Smooth muscle cell (in vitro differentiated cells): ENCODE data around the gene F7. TPM values are rescaled to one million over a fixed set of nuclear protein-coding genes. Genes with fewer than 3 reads are reported as not detected.

Experiments
- DNase-seq: peaks from one replicate; lab custom pipeline; 2025; ENCODE audit not compliant: unreplicated experiment; lab: John Stamatoyannopoulos, UW
- H2AFZ ChIP-seq: fragments of 200-600 bp; sonication (generic); 2 replicates; pipeline ENCODE4 v1.6.0; 2016; ENCODE audit warnings: antibody characterized with exemption, low read depth, mild to moderate bottlenecking
- H3F3A ChIP-seq: fragments of 200-600 bp; sonication (generic); 2 replicates; pipeline ENCODE4 v1.6.0; 2017; ENCODE audit warnings: antibody characterized with exemption, low read depth
- H3K27ac ChIP-seq: fragments of 200-600 bp; sonication (generic); 2 replicates; pipeline ENCODE4 v1.5.1; 2016; ENCODE audit warnings: low read depth, mild to moderate bottlenecking
- H3K27me3 ChIP-seq: fragments of 200-600 bp; sonication (generic); 2 replicates; pipeline ENCODE4 v1.6.1; 2016; ENCODE audit warnings: low read depth, mild to moderate bottlenecking
- H3K36me3 ChIP-seq: fragments of 200-600 bp; sonication (generic); 2 replicates; pipeline ENCODE4 v1.5.1; 2016; ENCODE audit warnings: low read depth
- H3K4me1 ChIP-seq: fragments of 200-600 bp; sonication (generic); 2 replicates; pipeline ENCODE4 v1.5.1; 2016; ENCODE audit warnings: low read depth
- H3K4me2 ChIP-seq: fragments of 200-600 bp; sonication (generic); 2 replicates; pipeline ENCODE4 v1.6.0; 2016; ENCODE audit warnings: mild to moderate bottlenecking
- H3K4me3 ChIP-seq: fragments of 200-600 bp; sonication (generic); 2 replicates; pipeline ENCODE4 v1.5.1; 2016; ENCODE audit warnings: mild to moderate bottlenecking
- H3K79me2 ChIP-seq: fragments of 200-600 bp; sonication (generic); 2 replicates; pipeline ENCODE4 v1.6.0; 2016; ENCODE audit warnings: low read depth, mild to moderate bottlenecking
- H3K9ac ChIP-seq: fragments of 200-600 bp; sonication (generic); 2 replicates; pipeline ENCODE4 v1.6.0; 2016; ENCODE audit warnings: low read depth
- H3K9me3 ChIP-seq: fragments of 200-600 bp; sonication (generic); replicated peaks from 2 replicates; pipeline ENCODE4 v1.5.1; 2016; ENCODE audit warnings: low read depth
- H4K20me1 ChIP-seq: fragments of 200-600 bp; sonication (generic); 2 replicates; pipeline ENCODE4 v1.6.0; 2016; ENCODE audit warnings: low read depth
- WGBS: methylation state at CpG from one replicate; pipeline ENCODE4 v1.1.7; 2016; ENCODE audit warnings: low lambda C conversion rate; 5-methylcytosine and 5-hydroxymethylcytosine counted together
- polyA plus RNA-seq: library from polyadenylated mRNA; unstranded; fragments of >200 nt; fragmentation: Nextera tagmentation; extraction: Ambion mirVana; gene quantifications from 2 replicates; pipeline ENCODE4 v1.2.1, GENCODE V29; 2016
- total RNA-seq: library from RNA; depleted of rRNA; stranded (reverse); fragments of >200 nt; gene quantifications from 2 replicates; pipeline ENCODE4 v1.2.3, GENCODE V29; 2014
- TF ChIP-seq, protein P1 (sequence below): fragments of 200-600 bp; sonication (generic); IDR thresholded peaks from 2 replicates; pipeline ENCODE4 v1.5.1; 2017; ENCODE audit warnings: borderline replicate concordance, mild to moderate bottlenecking, antibody characterized with exemption; ENCODE audit not compliant: insufficient read depth, poor library complexity, severe bottlenecking

The F7 gene
- total and polyA plus RNA-seq, 2 experiments from 2014 or later, result 0.63 to 1.7 TPM

DNA sequence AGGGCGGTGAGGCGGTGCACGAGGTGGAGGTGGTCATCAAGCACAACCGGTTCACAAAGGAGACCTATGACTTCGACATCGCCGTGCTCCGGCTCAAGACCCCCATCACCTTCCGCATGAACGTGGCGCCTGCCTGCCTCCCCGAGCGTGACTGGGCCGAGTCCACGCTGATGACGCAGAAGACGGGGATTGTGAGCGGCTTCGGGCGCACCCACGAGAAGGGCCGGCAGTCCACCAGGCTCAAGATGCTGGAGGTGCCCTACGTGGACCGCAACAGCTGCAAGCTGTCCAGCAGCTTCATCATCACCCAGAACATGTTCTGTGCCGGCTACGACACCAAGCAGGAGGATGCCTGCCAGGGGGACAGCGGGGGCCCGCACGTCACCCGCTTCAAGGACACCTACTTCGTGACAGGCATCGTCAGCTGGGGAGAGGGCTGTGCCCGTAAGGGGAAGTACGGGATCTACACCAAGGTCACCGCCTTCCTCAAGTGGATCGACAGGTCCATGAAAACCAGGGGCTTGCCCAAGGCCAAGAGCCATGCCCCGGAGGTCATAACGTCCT lies 43.4 kb downstream of the F7 start:
- TF ChIP-seq, protein P1, sequence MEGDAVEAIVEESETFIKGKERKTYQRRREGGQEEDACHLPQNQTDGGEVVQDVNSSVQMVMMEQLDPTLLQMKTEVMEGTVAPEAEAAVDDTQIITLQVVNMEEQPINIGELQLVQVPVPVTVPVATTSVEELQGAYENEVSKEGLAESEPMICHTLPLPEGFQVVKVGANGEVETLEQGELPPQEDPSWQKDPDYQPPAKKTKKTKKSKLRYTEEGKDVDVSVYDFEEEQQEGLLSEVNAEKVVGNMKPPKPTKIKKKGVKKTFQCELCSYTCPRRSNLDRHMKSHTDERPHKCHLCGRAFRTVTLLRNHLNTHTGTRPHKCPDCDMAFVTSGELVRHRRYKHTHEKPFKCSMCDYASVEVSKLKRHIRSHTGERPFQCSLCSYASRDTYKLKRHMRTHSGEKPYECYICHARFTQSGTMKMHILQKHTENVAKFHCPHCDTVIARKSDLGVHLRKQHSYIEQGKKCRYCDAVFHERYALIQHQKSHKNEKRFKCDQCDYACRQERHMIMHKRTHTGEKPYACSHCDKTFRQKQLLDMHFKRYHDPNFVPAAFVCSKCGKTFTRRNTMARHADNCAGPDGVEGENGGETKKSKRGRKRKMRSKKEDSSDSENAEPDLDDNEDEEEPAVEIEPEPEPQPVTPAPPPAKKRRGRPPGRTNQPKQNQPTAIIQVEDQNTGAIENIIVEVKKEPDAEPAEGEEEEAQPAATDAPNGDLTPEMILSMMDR, result no peak
- no peaks in the 10 kb centered on the region for H3K27me3 ChIP-seq
- peaks cover 5% of the 10 kb centered on the region for H3F3A ChIP-seq
- H3K9ac ChIP-seq, result no peak overlapping the region
- no peak overlapping the region for H3K4me3 ChIP-seq
- no peaks in the 10 kb centered on the region for H3K9me3 ChIP-seq
- no peaks in the 10 kb centered on the region for H3K36me3 ChIP-seq
- H4K20me1 ChIP-seq, result no peaks in the 10 kb centered on the region
- H3K4me2 ChIP-seq, result no peak overlapping the region
- no peaks in the 10 kb centered on the region for H3K79me2 ChIP-seq
- no peak for DNase-seq
- H3K4me1 ChIP-seq, result peaks cover 8% of the 10 kb centered on the region
- WGBS, result 96% methylated on average over 38 of the region's 38 CpGs
- no peak overlapping the region for H3K27ac ChIP-seq
- no peak overlapping the region for H2AFZ ChIP-seq

DNA sequence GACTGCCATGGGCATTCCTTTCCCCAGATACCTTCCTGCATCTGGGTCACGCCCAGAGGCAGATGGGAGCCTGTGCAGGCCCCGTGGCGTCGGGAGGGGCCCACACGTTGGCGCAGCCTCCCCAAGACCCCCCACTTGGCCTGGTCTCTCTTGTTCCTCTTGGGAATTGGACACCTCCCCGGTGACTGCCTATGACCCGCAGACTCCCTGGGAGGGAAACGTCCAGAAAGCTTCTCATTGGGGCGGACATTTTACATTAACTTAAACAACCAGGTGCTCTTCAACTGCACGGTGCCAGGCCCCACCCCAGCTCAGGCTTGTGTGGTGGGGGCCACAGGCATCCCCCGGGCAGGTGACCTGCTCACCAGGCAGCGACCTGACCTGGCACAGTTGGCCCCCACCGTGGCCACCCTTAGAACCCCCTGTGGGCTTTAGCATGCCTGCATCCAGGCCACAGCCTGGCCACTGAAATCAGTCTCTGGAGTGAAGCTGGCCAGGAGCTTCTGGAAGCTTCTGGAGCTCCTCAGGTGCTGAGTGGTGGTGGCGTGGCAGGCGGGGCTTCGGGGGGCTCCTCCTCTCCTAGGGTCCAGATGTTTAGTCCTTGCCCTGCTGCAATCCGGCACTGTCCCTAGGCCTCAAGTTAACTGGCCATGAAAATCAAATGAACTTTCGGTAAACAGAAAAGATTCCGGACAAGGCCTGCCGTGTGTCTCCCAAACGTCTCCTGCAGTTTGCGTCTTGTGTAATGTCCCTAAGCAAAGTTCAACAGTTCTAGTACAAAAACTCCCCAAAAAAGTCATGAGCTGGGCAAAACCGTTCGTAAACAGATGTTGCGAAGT lies 44.3 kb downstream of the F7 start:
- Histone ChIP-seq H3K79me2 (no peaks in the 10 kb centered on the region), H3K27me3 (no peaks in the 10 kb centered on the region), H3K27ac (no peak overlapping the region), H3K4me2 (no peak overlapping the region), H4K20me1 (no peaks in the 10 kb centered on the region), H3K9ac (no peak overlapping the region), H3K9me3 (no peaks in the 10 kb centered on the region), H2AFZ (no peak overlapping the region), H3K36me3 (no peaks in the 10 kb centered on the region), H3K4me1 (peaks cover 8% of the 10 kb centered on the region), H3F3A (peaks cover 5% of the 10 kb centered on the region), H3K4me3 (no peak overlapping the region)
- TF ChIP-seq, protein P1, result no peak
- no peak for DNase-seq
- 96% methylated on average over 25 of the region's 26 CpGs for WGBS

DNA sequence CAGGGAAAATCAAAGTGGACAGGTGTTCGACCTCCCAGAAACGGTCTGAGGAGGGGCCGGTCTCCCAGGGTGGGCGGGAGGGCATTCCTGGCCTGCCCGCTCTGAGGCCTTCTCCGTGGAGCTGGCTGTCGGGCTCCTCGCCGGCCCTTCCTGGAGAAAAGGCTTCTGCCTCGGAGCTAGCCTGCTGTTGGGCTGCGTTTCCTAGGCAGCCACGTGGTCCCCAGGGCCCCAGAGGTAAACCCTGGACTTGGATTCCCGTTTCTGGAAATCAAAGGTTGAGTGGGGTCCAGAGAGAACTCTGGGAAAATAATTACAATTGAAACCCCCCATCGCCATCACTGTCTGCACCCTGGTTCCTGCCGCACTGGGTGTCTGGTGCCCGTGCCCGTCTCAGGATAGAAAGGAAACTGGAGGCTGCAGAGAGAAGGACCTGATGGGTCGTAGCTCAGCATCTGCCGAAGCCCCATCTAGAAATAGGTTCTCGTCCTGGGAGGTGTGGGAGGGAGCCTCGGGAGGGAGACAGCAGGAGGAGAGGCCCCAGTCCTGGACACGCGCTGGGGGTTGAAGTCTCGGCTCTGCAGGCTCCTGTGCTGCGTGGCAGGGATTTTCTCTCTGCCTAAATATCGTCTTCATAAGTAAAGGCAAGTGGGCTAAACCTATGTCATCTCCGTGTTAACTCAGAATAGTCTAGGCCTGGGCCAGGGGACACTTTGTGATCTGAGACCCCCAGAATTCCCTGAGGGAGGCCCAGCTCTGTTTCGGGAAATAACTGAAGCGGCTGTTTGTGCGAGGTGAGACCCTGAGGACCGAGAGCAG lies 45.2 kb downstream of the F7 start:
- Histone ChIP-seq H3K9ac (no peak overlapping the region), H3F3A (peaks cover 5% of the 10 kb centered on the region), H3K79me2 (no peaks in the 10 kb centered on the region), H4K20me1 (no peaks in the 10 kb centered on the region), H3K27me3 (no peaks in the 10 kb centered on the region), H3K4me2 (no peak overlapping the region), H2AFZ (no peak overlapping the region), H3K27ac (no peak overlapping the region), H3K4me1 (peaks cover 8% of the 10 kb centered on the region), H3K9me3 (no peaks in the 10 kb centered on the region), H3K4me3 (no peak overlapping the region), H3K36me3 (no peaks in the 10 kb centered on the region)
- TF ChIP-seq, protein P1, result no peak
- DNase-seq, result no peak
- WGBS, result 93% methylated on average over 31 of the region's 31 CpGs
